ENCODE data around the gene AGPAT3.

DNA sequence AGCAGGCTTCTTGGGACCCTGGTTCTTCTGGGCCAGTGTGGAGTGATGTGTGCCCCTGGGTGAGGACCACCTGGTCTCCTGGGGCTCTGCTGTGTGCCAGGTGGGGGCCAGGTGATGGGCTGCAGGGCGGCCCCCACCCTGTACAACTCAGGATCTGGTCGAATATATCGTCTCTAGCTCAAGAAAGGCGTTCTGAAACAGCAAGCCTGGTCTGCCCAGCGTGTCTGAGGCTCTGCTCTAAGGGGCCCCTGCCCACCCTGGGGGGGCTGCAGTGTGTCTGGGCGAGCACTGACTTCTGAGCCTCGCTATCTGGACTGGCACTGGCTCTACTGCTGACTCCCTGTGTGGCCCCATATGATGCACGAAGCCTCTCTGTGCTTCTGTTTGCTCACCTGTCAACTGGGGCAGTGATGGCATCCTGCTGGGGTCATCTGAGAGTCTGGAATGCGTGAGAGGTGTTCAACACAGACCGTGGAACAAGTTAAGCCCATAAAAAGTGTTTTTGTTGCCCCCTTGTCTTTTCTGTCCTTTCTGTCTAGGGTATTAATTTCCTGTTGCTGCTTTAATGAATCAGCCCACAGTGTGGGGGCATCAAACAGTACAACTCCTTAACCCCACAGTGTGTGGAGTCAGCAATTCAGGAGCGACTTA, 91.1 kb downstream of the AGPAT3 start:
- TF ChIP-seq, protein P1, sequence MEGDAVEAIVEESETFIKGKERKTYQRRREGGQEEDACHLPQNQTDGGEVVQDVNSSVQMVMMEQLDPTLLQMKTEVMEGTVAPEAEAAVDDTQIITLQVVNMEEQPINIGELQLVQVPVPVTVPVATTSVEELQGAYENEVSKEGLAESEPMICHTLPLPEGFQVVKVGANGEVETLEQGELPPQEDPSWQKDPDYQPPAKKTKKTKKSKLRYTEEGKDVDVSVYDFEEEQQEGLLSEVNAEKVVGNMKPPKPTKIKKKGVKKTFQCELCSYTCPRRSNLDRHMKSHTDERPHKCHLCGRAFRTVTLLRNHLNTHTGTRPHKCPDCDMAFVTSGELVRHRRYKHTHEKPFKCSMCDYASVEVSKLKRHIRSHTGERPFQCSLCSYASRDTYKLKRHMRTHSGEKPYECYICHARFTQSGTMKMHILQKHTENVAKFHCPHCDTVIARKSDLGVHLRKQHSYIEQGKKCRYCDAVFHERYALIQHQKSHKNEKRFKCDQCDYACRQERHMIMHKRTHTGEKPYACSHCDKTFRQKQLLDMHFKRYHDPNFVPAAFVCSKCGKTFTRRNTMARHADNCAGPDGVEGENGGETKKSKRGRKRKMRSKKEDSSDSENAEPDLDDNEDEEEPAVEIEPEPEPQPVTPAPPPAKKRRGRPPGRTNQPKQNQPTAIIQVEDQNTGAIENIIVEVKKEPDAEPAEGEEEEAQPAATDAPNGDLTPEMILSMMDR (IDR thresholded peaks at IDR 0.05), result no peak
- TF ChIP-seq POLR2A (IDR thresholded peaks at IDR 0.05), result no peak
